Body of pancreas (tissue), 4 donors: ENCODE results near the gene MYL5.

ENCODE experiments used
- CTCF ChIP-seq, 7 experiments: fragments of 450-650 bp in 4 of 7; fragments of 200-600 bp in 3 of 7; sonication (generic) in 3 of 7; IDR thresholded peaks; one replicate each; pipeline ENCODE4 v1.5.1; 2016 to 2019; ENCODE audit warnings: antibody characterized with exemption in 7 of 7
- POLR2A ChIP-seq, 3 donors: fragments of 450-650 bp; IDR thresholded peaks; one replicate each; pipeline ENCODE4 v1.6.1; 2016; ENCODE audit warnings: antibody characterized with exemption in 3 of 3, mild to moderate bottlenecking in 2 of 3

DNA sequence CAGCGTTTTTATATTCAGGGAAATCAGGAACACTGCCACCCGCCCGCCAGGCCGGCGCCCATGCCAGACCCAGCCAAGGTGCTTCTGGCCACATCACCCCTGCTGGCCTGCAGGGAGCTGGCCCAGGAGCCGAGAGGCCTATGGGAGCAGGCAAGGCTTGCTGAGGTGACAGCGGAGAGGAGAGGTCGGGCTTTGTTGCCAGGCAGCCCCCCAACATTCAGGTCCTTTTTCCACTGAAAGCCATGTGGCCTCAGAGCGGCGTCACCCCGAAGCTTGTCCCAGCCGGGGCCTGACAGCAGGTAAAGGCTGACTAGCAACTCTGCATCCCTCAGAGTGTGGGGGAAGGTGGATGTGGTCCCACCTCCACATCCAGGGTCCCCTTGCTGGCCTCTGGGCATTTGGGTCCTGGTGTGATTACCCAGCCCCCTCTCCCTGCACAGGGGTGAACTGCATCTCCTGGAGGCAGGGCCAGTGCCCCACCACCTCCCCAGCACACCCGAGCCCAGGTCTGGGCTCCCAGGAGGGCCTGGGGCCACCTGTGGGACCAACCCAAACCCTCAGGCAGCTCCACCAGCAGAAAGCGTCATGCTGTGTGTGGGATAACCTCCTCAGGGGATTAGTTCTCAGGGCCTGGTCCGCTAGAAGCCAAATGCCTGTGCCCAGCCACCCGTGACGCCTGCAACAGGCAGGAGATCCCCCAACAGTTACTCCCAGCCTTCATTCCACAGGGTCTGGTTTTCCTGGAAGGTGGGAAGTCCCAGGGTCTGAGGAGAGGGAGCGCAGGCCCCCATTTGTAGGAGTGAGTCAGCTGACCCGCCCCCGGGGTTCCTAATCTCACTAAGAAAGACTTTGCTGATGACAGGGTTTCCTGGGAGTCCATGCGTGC, 49.4 kb upstream of the MYL5 start, which contains the start of gene PDE6B:
- TF ChIP-seq CTCF (IDR thresholded peaks at IDR 0.05) (no peak), POLR2A (IDR thresholded peaks at IDR 0.05) (no peak)
